PC-3 (cell line): ENCODE data around the gene BCKDHA.

ENCODE experiments used
- EZH2 ChIP-seq: fragments of 300-600 bp; sonication (generic); IDR thresholded peaks from one replicate; pipeline ENCODE4 v1.6.1; 2017; ENCODE audit warnings: antibody characterized with exemption, mild to moderate bottlenecking, low read length; ENCODE audit not compliant: unreplicated experiment
- TF ChIP-seq, protein P1 (sequence below): fragments of 300-600 bp; sonication (generic); conservative IDR thresholded peaks from 2 replicates; pipeline ENCODE4 v1.5.1; 2017; ENCODE audit warnings: antibody characterized with exemption, low read depth, mild to moderate bottlenecking, low read length

- TF ChIP-seq, protein P1, sequence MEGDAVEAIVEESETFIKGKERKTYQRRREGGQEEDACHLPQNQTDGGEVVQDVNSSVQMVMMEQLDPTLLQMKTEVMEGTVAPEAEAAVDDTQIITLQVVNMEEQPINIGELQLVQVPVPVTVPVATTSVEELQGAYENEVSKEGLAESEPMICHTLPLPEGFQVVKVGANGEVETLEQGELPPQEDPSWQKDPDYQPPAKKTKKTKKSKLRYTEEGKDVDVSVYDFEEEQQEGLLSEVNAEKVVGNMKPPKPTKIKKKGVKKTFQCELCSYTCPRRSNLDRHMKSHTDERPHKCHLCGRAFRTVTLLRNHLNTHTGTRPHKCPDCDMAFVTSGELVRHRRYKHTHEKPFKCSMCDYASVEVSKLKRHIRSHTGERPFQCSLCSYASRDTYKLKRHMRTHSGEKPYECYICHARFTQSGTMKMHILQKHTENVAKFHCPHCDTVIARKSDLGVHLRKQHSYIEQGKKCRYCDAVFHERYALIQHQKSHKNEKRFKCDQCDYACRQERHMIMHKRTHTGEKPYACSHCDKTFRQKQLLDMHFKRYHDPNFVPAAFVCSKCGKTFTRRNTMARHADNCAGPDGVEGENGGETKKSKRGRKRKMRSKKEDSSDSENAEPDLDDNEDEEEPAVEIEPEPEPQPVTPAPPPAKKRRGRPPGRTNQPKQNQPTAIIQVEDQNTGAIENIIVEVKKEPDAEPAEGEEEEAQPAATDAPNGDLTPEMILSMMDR: no peak
- TF ChIP-seq EZH2: no peak
Measured at GRCh38 chr19:41428481-41428859, 30.9 kb downstream of the BCKDHA start.
